ENCODE measurements around the gene DHFR.

DNA sequence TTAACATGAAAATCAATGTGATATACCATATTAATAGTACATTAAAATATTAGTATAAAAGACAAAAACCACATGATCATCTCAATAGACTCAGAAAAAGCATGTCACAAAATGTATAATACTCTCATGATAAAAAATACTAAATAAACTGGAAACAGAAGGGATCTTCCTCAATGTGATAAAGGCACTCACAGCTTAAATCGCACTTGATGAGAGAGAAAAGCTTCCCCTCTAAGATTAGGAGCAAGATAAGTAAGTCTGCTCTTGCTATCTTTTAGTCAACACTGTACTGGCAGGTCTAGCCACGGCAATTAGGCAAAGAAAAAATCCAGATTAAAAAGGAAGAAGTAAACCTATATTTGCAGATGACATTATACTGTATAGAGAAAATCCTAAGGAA, 22.1 kb downstream of the DHFR start:
- TF ChIP-seq CTCF (conservative IDR thresholded peaks at IDR 0.05) (no peak), ZFX (IDR thresholded peaks at IDR 0.05) (no peak)
